Testis (tissue), 2 donors: ENCODE measurements around the gene IL21.

Experiments
- POLR2A ChIP-seq: fragments of 450-650 bp; IDR thresholded peaks from one replicate; pipeline ENCODE4 v1.6.1; 2017; ENCODE audit warnings: antibody characterized with exemption, mild to moderate bottlenecking, moderate library complexity
- TF ChIP-seq, protein P1 (sequence below), 3 experiments: fragments of 450-650 bp in 2 of 3; fragments of 200-600 bp in 1 of 3; sonication (generic) in 1 of 3; IDR thresholded peaks; one replicate each; pipeline ENCODE4 v1.5.1; 2016 to 2019; ENCODE audit warnings: antibody characterized with exemption in 3 of 3, mild to moderate bottlenecking in 2 of 3, moderate library complexity in 1 of 3

DNA sequence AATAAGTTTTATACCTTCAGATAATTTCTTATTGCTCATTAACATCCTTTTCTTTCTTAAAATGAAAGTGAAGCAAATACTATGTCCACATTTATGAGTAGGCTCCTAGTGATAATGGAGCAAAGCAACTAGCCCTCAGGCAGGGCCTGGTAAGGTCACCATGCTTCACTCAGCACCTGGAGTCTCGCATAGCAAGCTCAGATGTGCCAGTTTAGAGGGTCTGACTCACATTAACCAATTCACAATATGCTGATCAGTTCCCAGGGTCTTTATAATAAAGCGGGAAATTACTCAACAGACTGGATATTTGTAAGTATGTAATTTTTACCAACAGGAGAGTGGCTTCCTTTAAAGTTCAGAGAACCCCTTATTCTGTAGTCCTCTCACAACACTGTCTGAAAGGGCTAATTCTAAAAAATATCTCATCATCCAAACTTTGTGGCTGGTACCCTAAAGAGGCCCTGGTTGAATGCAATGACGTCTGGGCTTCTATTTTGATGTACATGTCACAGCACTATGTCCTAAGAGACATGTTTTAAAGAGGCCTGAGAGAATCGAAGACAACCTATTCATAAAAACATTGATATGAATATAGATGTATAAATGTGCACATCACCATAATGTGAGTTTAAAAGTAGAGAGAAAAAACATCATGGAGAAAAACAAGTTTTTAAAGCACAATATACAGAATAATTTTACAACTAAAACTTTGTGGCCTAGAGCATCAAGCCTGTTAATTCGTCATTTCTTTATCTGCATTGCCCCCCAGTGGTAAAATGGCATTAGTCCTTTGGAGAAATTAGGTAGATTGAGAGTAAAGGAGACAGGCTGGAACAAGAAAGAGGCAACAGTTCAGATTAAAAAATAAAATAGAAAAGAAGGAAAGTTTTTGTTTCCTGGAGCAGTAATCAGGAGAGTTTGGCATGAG, 44.3 kb downstream of the IL21 start:
- TF ChIP-seq, protein P1, sequence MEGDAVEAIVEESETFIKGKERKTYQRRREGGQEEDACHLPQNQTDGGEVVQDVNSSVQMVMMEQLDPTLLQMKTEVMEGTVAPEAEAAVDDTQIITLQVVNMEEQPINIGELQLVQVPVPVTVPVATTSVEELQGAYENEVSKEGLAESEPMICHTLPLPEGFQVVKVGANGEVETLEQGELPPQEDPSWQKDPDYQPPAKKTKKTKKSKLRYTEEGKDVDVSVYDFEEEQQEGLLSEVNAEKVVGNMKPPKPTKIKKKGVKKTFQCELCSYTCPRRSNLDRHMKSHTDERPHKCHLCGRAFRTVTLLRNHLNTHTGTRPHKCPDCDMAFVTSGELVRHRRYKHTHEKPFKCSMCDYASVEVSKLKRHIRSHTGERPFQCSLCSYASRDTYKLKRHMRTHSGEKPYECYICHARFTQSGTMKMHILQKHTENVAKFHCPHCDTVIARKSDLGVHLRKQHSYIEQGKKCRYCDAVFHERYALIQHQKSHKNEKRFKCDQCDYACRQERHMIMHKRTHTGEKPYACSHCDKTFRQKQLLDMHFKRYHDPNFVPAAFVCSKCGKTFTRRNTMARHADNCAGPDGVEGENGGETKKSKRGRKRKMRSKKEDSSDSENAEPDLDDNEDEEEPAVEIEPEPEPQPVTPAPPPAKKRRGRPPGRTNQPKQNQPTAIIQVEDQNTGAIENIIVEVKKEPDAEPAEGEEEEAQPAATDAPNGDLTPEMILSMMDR (IDR thresholded peaks at IDR 0.05), result peak in 1 of 3 experiments; percentile 11
- TF ChIP-seq POLR2A, result no peak
